Nephron progenitor cell (in vitro differentiated cells): ENCODE measurements around the gene WDR91.

Source experiments
- DNase-seq: peaks from one replicate; pipeline ENCODE4 v3.0.0; 2021
- H3K27ac Mint-ChIP-seq: 2 replicates; pipeline ENCODE4 v1.8.0; 2021; ENCODE audit warnings: mild to moderate bottlenecking, moderate library complexity, mixed read lengths
- H3K27me3 Mint-ChIP-seq: 2 replicates; pipeline ENCODE4 v1.8.0; 2021; ENCODE audit warnings: mild to moderate bottlenecking, low read depth, mixed read lengths; ENCODE audit not compliant: poor library complexity
- H3K36me3 Mint-ChIP-seq: 2 replicates; pipeline ENCODE4 v1.8.0; 2021; ENCODE audit warnings: low read depth, mixed read lengths
- H3K4me1 Mint-ChIP-seq: 2 replicates; pipeline ENCODE4 v1.8.0; 2021; ENCODE audit warnings: mixed read lengths
- H3K4me3 Mint-ChIP-seq: 2 replicates; pipeline ENCODE4 v1.8.0; 2021; ENCODE audit warnings: mild to moderate bottlenecking, moderate library complexity, mixed read lengths
- H3K9me3 Mint-ChIP-seq: 2 replicates; pipeline ENCODE4 v1.8.0; 2021; ENCODE audit warnings: mild to moderate bottlenecking, moderate library complexity, mixed read lengths
- CTCF ChIP-seq: fragments of 200-600 bp; sonication (generic); IDR thresholded peaks from 2 replicates; pipeline ENCODE4 v1.5.0; 2021; ENCODE audit warnings: antibody characterized with exemption

Gene WDR91

GRCh38 chr7:135150072-135150782, 61.1 kb downstream of the WDR91 start:
- no peak for TF ChIP-seq CTCF
- Mint-ChIP-seq H3K9me3 (peaks cover 28% of the 10 kb centered on the region), H3K36me3 (peaks cover 27% of the 10 kb centered on the region), H3K27ac (no peak overlapping the region), H3K27me3 (no peaks in the 10 kb centered on the region), H3K4me1 (peaks cover 20% of the 10 kb centered on the region), H3K4me3 (no peak overlapping the region)
- DNase-seq = no peak

GRCh38 chr7:135147899-135148721, 63.2 kb downstream of the WDR91 start, which contains the start of gene TMEM140:
Gene TMEM140, plus strand, starts transcription at chr7:135148072. Its CDS starts 16,370 bp downstream, at chr7:135164442.
- no peak for DNase-seq
- H3K4me1 Mint-ChIP-seq = peaks cover 31% of the 10 kb centered on the region
- H3K27me3 Mint-ChIP-seq = no peaks in the 10 kb centered on the region
- no peak within 1 kb of the TSS for H3K4me3 Mint-ChIP-seq
- H3K36me3 Mint-ChIP-seq = peaks cover 10% of the 10 kb centered on the region
- TF ChIP-seq CTCF = no peak
- peaks cover 7% of the 10 kb centered on the region for H3K9me3 Mint-ChIP-seq
- H3K27ac Mint-ChIP-seq = peak within 1 kb of the TSS; percentile 49

- Mint-ChIP-seq H3K36me3 (peaks cover 5% of the 10 kb centered on the region), H3K27ac (peak overlapping the region; percentile 27), H3K9me3 (no peaks in the 10 kb centered on the region), H3K4me3 (no peak overlapping the region), H3K4me1 (peaks cover 32% of the 10 kb centered on the region), H3K27me3 (no peaks in the 10 kb centered on the region)
- no peak for DNase-seq
- TF ChIP-seq CTCF = no peak
Measured at GRCh38 chr7:135147341-135147898, 63.9 kb downstream of the WDR91 start.

GRCh38 chr7:135143885-135144668, 67.2 kb downstream of the WDR91 start:
- Mint-ChIP-seq H3K9me3 (peaks cover 22% of the 10 kb centered on the region), H3K4me1 (peaks cover 28% of the 10 kb centered on the region), H3K27me3 (peaks cover 4% of the 10 kb centered on the region), H3K27ac (no peak overlapping the region), H3K36me3 (peaks cover 3% of the 10 kb centered on the region), H3K4me3 (no peak overlapping the region)
- no peak for DNase-seq
- TF ChIP-seq CTCF = no peak
